RPMI7951 (cell line): ENCODE data around the gene JUND. TPM values are rescaled to one million over a fixed set of nuclear protein-coding genes. Genes with fewer than 3 reads are reported as not detected.
"Not testable (repeated sequence)": the region's sequence is repeated elsewhere in the genome, so short reads cannot be mapped to it uniquely, and the experiment has no call there.

ENCODE experiments used
- DNase-seq: peaks from one replicate; pipeline ENCODE4 v3.0.0-alpha.2; 2012; ENCODE audit warnings: low read depth
- total RNA-seq: library from RNA; depleted of rRNA; stranded (reverse); fragments of >200 nt; shearing (Covaris generic); gene quantifications from 2 replicates; pipeline ENCODE4 v1.2.3, GENCODE V29; 2014; rRNA removed

JUND gene
- 22.0 and 60.8 TPM in 2 replicates for total RNA-seq

GRCh38 chr19:18281082-18282020 lies at the start of gene JUND:
TSS of gene JUND (minus strand) at chr19:18281622. CDS start at chr19:18281484, 138 bp downstream.
- peak; percentile 96 for DNase-seq

- DNase-seq: no peak
Observed at GRCh38 chr19:18330868-18331267, 49.4 kb upstream of the JUND start.

- no peak for DNase-seq
Observed at GRCh38 chr19:18329035-18329376, 47.6 kb upstream of the JUND start.

- DNase-seq: peak; percentile 98
Observed at GRCh38 chr19:18328340-18329034, 47.1 kb upstream of the JUND start.

- DNase-seq: no peak
Observed at GRCh38 chr19:18326772-18327171, 45.4 kb upstream of the JUND start.

GRCh38 chr19:18324373-18324731 lies 42.9 kb upstream of the JUND start:
- DNase-seq: not testable (repeated sequence)

GRCh38 chr19:18322759-18323460 lies 41.5 kb upstream of the JUND start, which contains the start of gene LSM4:
TSS of gene LSM4 (minus strand) at chr19:18323076. CDS start at chr19:18323020, 56 bp downstream.
- peak; percentile 95 for DNase-seq

GRCh38 chr19:18322318-18322758 lies 40.9 kb upstream of the JUND start:
- peak; percentile 77 for DNase-seq

GRCh38 chr19:18321734-18322102 lies 40.3 kb upstream of the JUND start:
- peak; percentile 38 for DNase-seq

GRCh38 chr19:18320865-18321733 lies 39.7 kb upstream of the JUND start:
- no peak for DNase-seq

GRCh38 chr19:18319591-18320135 lies 38.2 kb upstream of the JUND start:
- no peak for DNase-seq

- no peak for DNase-seq
Observed at GRCh38 chr19:18317961-18318800, 36.8 kb upstream of the JUND start.

- no peak for DNase-seq
Observed at GRCh38 chr19:18313398-18313797, 32.0 kb upstream of the JUND start.

GRCh38 chr19:18312092-18312534 lies 30.7 kb upstream of the JUND start:
- DNase-seq: no peak

GRCh38 chr19:18311502-18312091 lies 30.2 kb upstream of the JUND start:
- no peak for DNase-seq

- no peak for DNase-seq
Observed at GRCh38 chr19:18310966-18311365, 29.5 kb upstream of the JUND start.

GRCh38 chr19:18310118-18310909 lies 28.9 kb upstream of the JUND start:
- no peak for DNase-seq

GRCh38 chr19:18309525-18310064 lies 28.2 kb upstream of the JUND start:
- DNase-seq: no peak
